H1 (cell line): ENCODE results near the gene TTF1. TPM values are rescaled to one million over a fixed set of nuclear protein-coding genes. Genes with fewer than 3 reads are reported as not detected.
A peak's percentile ranks its signal among the peaks of the same experiment; 100 is the strongest.

Experiments
- CTCF ChIA-PET: fragments of 300-600 bp; sonication (Branson Sonifier 250); formaldehyde crosslinking; loops from one replicate; lab custom pipeline; 2021; ENCODE audit not compliant: partially characterized antibody; lab: Charles Lee
- POLR2A ChIA-PET: fragments of 300-600 bp; sonication (Branson Sonifier 250); formaldehyde crosslinking; loops from one replicate; lab custom pipeline; 2021; ENCODE audit warnings: inconsistent platforms; ENCODE audit not compliant: partially characterized antibody; lab: Charles Lee
- DNase-seq, 2 experiments: peaks; one replicate each; pipeline versions ENCODE4 v3.0.0 to v3.0.0-alpha.2; 2010 to 2022; ENCODE audit warnings: low spot score in 2 of 2, low read depth in 1 of 2, mixed read lengths in 1 of 2
- FAIRE-seq: peaks from 2 replicates; lab custom pipeline; 2011; peaks lifted over from hg19 to GRCh38; lab: Jason Lieb, UNC
- H2AFZ ChIP-seq: 2 replicates; pipeline ENCODE4 v1.8.1; 2012; ENCODE audit warnings: low read length, inconsistent platforms
- H2AK5ac ChIP-seq: 2 replicates; pipeline ENCODE4 v1.6.1; 2013; ENCODE audit warnings: low read depth, low read length
- H2BK120ac ChIP-seq: replicated peaks from 2 replicates; pipeline ENCODE3; 2013; ENCODE audit warnings: low read depth, low read length, inconsistent platforms
- H2BK12ac ChIP-seq: 2 replicates; pipeline ENCODE4 v1.6.1; 2013; ENCODE audit warnings: low read depth, low read length
- H2BK15ac ChIP-seq: 2 replicates; pipeline ENCODE4 v1.6.1; 2013; ENCODE audit warnings: low read length
- H2BK20ac ChIP-seq: 2 replicates; pipeline ENCODE4 v1.6.1; 2013; ENCODE audit warnings: low read length
- H2BK5ac ChIP-seq: 2 replicates; pipeline ENCODE4 v1.6.1; 2013; ENCODE audit warnings: low read depth, low read length
- H3K14ac ChIP-seq: 2 replicates; pipeline ENCODE4 v1.6.1; 2013; ENCODE audit warnings: inconsistent platforms; ENCODE audit not compliant: insufficient read length
- H3K18ac ChIP-seq: 2 replicates; pipeline ENCODE4 v1.6.1; 2013; ENCODE audit warnings: low read length; ENCODE audit errors: extremely low read depth
- H3K23ac ChIP-seq: 2 replicates; pipeline ENCODE4 v1.6.1; 2013; ENCODE audit warnings: inconsistent platforms; ENCODE audit not compliant: insufficient read length
- H3K23me2 ChIP-seq: 2 replicates; pipeline ENCODE4 v1.6.1; 2013; ENCODE audit warnings: low read depth, low read length
- H3K27ac ChIP-seq: 2 replicates; pipeline ENCODE4 v1.6.1; 2011; ENCODE audit warnings: low read depth, low read length, inconsistent platforms
- H3K27me3 ChIP-seq, 4 experiments: replicated peaks in 1 of 4; 1 replicate in 1 of 4; 2 replicates in 3 of 4; pipeline versions ENCODE4 v1.6.1 to v1.8.1; 2011 to 2013; ENCODE audit warnings: low read length in 3 of 4, mild to moderate bottlenecking in 3 of 4, inconsistent platforms in 2 of 4, mixed read lengths in 2 of 4, moderate library complexity in 1 of 4; ENCODE audit not compliant: control insufficient read depth in 3 of 4, insufficient read depth in 3 of 4; ENCODE audit errors: extremely low read depth in 1 of 4
- H3K36me3 ChIP-seq, 4 experiments: 2 replicates each; pipeline versions ENCODE4 v1.6.1 to v1.8.1; 2011 to 2013; ENCODE audit warnings: mild to moderate bottlenecking in 4 of 4, low read length in 3 of 4, moderate library complexity in 2 of 4, control low read depth in 1 of 4, inconsistent platforms in 1 of 4; ENCODE audit not compliant: insufficient read depth in 4 of 4, control insufficient read depth in 2 of 4
- H3K4ac ChIP-seq: replicated peaks from 2 replicates; pipeline ENCODE3; 2013; ENCODE audit warnings: low read length, low read depth, mixed read lengths, inconsistent platforms; ENCODE audit not compliant: insufficient read length
- H3K4me1 ChIP-seq, 4 experiments: replicated peaks in 1 of 4; 1 replicate in 1 of 4; 2 replicates in 3 of 4; pipeline versions ENCODE4 v1.6.1 to v1.8.1; 2011 to 2013; ENCODE audit warnings: low read length in 3 of 4, inconsistent platforms in 2 of 4, mixed read lengths in 1 of 4; ENCODE audit not compliant: insufficient read depth in 4 of 4, control insufficient read depth in 3 of 4
- H3K4me2 ChIP-seq, 2 experiments: 2 replicates each; pipeline versions ENCODE4 v1.6.1 to v1.8.1; 2011 to 2013; ENCODE audit warnings: low read depth in 2 of 2, low read length in 2 of 2, control low read depth in 1 of 2, inconsistent platforms in 1 of 2, mild to moderate bottlenecking in 1 of 2; ENCODE audit not compliant: insufficient read depth in 1 of 2
- H3K4me3 ChIP-seq, 4 experiments: fragments of 200-600, 300-600 bp in 1 of 4; sonication (generic), shearing (Covaris generic), sonication (Bioruptor Twin) in 1 of 4; 2 replicates each; pipeline versions ENCODE4 v1.5.1 to v1.8.1; 2011 to 2016; ENCODE audit warnings: low read length in 4 of 4, low read depth in 3 of 4, control low read depth in 2 of 4, inconsistent platforms in 2 of 4, mild to moderate bottlenecking in 2 of 4, mixed read lengths in 1 of 4, moderate library complexity in 1 of 4; ENCODE audit not compliant: insufficient read depth in 2 of 4; ENCODE audit errors: extremely low read depth in 1 of 4
- H3K56ac ChIP-seq: replicated peaks from 2 replicates; pipeline ENCODE3; 2013; ENCODE audit warnings: low read depth, mild to moderate bottlenecking, mixed read lengths, low read length, inconsistent platforms; ENCODE audit not compliant: insufficient read length
- H3K79me1 ChIP-seq: 2 replicates; pipeline ENCODE4 v1.6.1; 2013; ENCODE audit warnings: low read depth, low read length, control low read depth
- H3K79me2 ChIP-seq, 2 experiments: 2 replicates each; pipeline versions ENCODE4 v1.6.1 to v1.8.1; 2012 to 2013; ENCODE audit warnings: low read length in 2 of 2, mild to moderate bottlenecking in 2 of 2, inconsistent platforms in 1 of 2; ENCODE audit not compliant: insufficient read depth in 2 of 2, control insufficient read depth in 1 of 2
- H3K9ac ChIP-seq, 4 experiments: replicated peaks in 1 of 4; 1 replicate in 1 of 4; 2 replicates in 3 of 4; pipeline versions ENCODE4 v1.6.1 to v1.8.1; 2011 to 2013; ENCODE audit warnings: low read depth in 3 of 4, low read length in 3 of 4, control low read depth in 2 of 4, mild to moderate bottlenecking in 2 of 4, moderate library complexity in 2 of 4, inconsistent platforms in 1 of 4; ENCODE audit errors: extremely low read depth in 1 of 4
- H3K9me3 ChIP-seq, 2 experiments: 2 replicates each; pipeline versions ENCODE4 v1.6.1 to v1.8.1; 2012 to 2013; ENCODE audit warnings: mild to moderate bottlenecking in 2 of 2, moderate library complexity in 2 of 2, control low read depth in 1 of 2, inconsistent platforms in 1 of 2, low read depth in 1 of 2, low read length in 1 of 2, mixed read lengths in 1 of 2; ENCODE audit not compliant: insufficient read depth in 2 of 2
- H4K20me1 ChIP-seq, 2 experiments: replicated peaks in 1 of 2; 2 replicates each; pipeline versions ENCODE3 to v1.8.1; 2011 to 2013; ENCODE audit warnings: inconsistent platforms in 2 of 2, low read length in 2 of 2, mild to moderate bottlenecking in 1 of 2; ENCODE audit not compliant: insufficient read depth in 2 of 2, control insufficient read depth in 1 of 2
- H4K5ac ChIP-seq: 2 replicates; pipeline ENCODE4 v1.6.1; 2013; ENCODE audit warnings: low read length, low read depth, mixed read lengths, inconsistent platforms; ENCODE audit not compliant: insufficient read length
- H4K8ac ChIP-seq: 2 replicates; pipeline ENCODE4 v1.8.0; 2013; ENCODE audit warnings: mild to moderate bottlenecking, moderate library complexity, low read length, inconsistent platforms; ENCODE audit not compliant: insufficient read depth; ENCODE audit errors: extremely low read depth
- H4K91ac ChIP-seq: replicated peaks from 2 replicates; pipeline ENCODE3; 2013; ENCODE audit warnings: low read length, mixed read lengths, inconsistent platforms; ENCODE audit not compliant: insufficient read length
- CTBP2 ChIP-seq: IDR thresholded peaks from 2 replicates; pipeline ENCODE4 v1.7.0; 2011; ENCODE audit warnings: borderline replicate concordance, mild to moderate bottlenecking, moderate library complexity, mixed read lengths, low read length; ENCODE audit not compliant: insufficient read depth, insufficient read length
- E2F6 ChIP-seq: IDR thresholded peaks from 2 replicates; pipeline ENCODE4 v1.6.1; 2012; ENCODE audit warnings: inconsistent platforms
- KDM1A ChIP-seq: fragments of 200-600, 300-600 bp; sonication (generic); IDR thresholded peaks from 2 replicates; pipeline ENCODE4 v1.7.1; 2016; ENCODE audit warnings: mild to moderate bottlenecking, low read length, borderline replicate concordance
- WGBS, 2 experiments: shearing (Covaris generic) in 1 of 2; methylation state at CpG; one replicate each; pipeline versions ENCODE4 v1.1.6 to v1.1.7; 2013 to 2015; ENCODE audit warnings: low lambda C conversion rate in 2 of 2, mixed read lengths in 2 of 2, inconsistent platforms in 1 of 2, low coverage in 1 of 2, missing lambda C conversion rate in 1 of 2; ENCODE audit not compliant: insufficient replicate concordance in 2 of 2, insufficient coverage in 1 of 2, insufficient read length in 1 of 2; ENCODE audit errors: extremely low coverage in 1 of 2, missing lambda C conversion rate in 1 of 2; 5-methylcytosine and 5-hydroxymethylcytosine counted together
- polyA plus RNA-seq, 7 experiments: library from polyadenylated mRNA; depleted of rRNA in 3 of 7; stranded (reverse) in 5 of 7; unstranded in 2 of 7; fragments of >200 nt in 5 of 7; fragments of 200-250 nt in 2 of 7; gene quantifications; 1 replicate in 5 of 7; 2 replicates in 1 of 7; 4 replicates in 1 of 7; pipeline versions ENCODE4 v1.2.1 to v1.2.3, GENCODE V29; 2011 to 2013; ENCODE audit warnings: missing spikeins in 2 of 7, mixed read lengths in 2 of 7
- total RNA-seq: library from RNA; stranded (reverse); fragmentation: NEBNext Ultra II Directional; extraction: Animal tissue kit (Norgen Biotek cat#: 25700); gene quantifications from 2 replicates; pipeline ENCODE4 v1.2.1, GENCODE V29; 2021

Gene TTF1
- total and polyA plus RNA-seq, 2 of the 8 experiments (the other 6 are each of a cell fraction or from before 2014, with no cell fraction given): 7.8 to 22.2 TPM

DNA sequence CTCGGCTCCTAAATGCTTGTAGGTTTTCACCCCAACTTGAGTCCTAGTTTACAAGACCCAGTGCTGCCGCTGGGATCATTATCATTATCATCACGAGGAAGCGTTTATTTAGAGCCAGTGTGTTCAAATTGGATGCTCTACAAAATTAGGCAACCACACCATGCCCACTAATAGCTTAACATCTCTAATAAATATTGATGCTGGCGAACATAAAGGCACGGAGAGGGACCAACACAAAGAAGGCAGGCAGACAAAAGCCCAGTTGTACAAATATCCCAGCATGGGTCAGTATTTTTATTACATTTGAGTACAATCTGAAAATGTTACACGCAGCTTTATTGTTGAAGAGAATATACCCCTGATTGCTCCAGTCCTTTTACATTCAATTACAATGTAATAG, 8.1 kb upstream of the TTF1 start:
- H2BK5ac ChIP-seq: no peak overlapping the region
- H4K5ac ChIP-seq: no peak overlapping the region
- H2BK120ac ChIP-seq: no peak overlapping the region
- no peak overlapping the region for H3K4me2 ChIP-seq
- H3K56ac ChIP-seq: no peak overlapping the region
- H2BK15ac ChIP-seq: no peak overlapping the region
- H2BK12ac ChIP-seq: no peak overlapping the region
- H4K20me1 ChIP-seq: peaks cover 0 to 1% of the 10 kb centered on the region in 2 experiments
- H2AFZ ChIP-seq: no peak overlapping the region
- H3K36me3 ChIP-seq: no peaks in the 10 kb centered on the region
- H3K79me2 ChIP-seq: no peaks in the 10 kb centered on the region
- H3K4ac ChIP-seq: no peak overlapping the region
- H3K4me3 ChIP-seq: peak overlapping the region in 1 of 4 experiments; percentile 17; a peak in 1 of 8 replicates
- H3K4me1 ChIP-seq: peaks cover 3 to 13% (median 6%) of the 10 kb centered on the region in 4 experiments; a peak in 6 of 7 replicates
- peaks cover 1 to 9% (median 7%) of the 10 kb centered on the region in 4 experiments; a peak in 6 of 7 replicates for H3K27me3 ChIP-seq
- no peak overlapping the region for H3K23ac ChIP-seq
- H2BK20ac ChIP-seq: no peak overlapping the region
- ChIA-PET POLR2A (interaction anchor here (0.7 to 1.4 kb wide), 4 partner anchors 9 to 95 kb away, joined by 3 read pairs; no protein-coding TSS in a partner anchor), CTCF (interaction anchor here (0.6 to 4.6 kb wide), 25 partner anchors 9 to 488 kb away, joined by 3 to 71 read pairs (median 4); no protein-coding TSS in a partner anchor)
- H3K9me3 ChIP-seq: no peaks in the 10 kb centered on the region; a peak in 1 of 4 replicates
- peaks cover 8% of the 10 kb centered on the region; the same call in 1 of the 2 replicates for H3K23me2 ChIP-seq
- H3K18ac ChIP-seq: no peak overlapping the region
- no peak overlapping the region for H4K91ac ChIP-seq
- no peak overlapping the region for H4K8ac ChIP-seq
- H2AK5ac ChIP-seq: no peak overlapping the region
- H3K14ac ChIP-seq: no peak overlapping the region
- no peak overlapping the region for H3K9ac ChIP-seq
- 84% methylated on average over 7 of the region's 7 CpGs; no CpG with 5 or more reads in 1 of the 2 experiments for WGBS, 2 experiments
- H3K27ac ChIP-seq: no peak overlapping the region
- DNase-seq: no peak
- no peaks in the 10 kb centered on the region for H3K79me1 ChIP-seq
- FAIRE-seq: no peak
- TF ChIP-seq E2F6: no peak
- TF ChIP-seq CTBP2: no peak
- no peak for TF ChIP-seq KDM1A
